Epithelial cell of proximal tubule (primary cell): ENCODE results near the gene MEF2C. TPM values are rescaled to one million over a fixed set of nuclear protein-coding genes. Genes with fewer than 3 reads are reported as not detected.

Experiments used
- DNase-seq: peaks from one replicate; pipeline ENCODE4 v3.0.0-alpha.2; 2011; ENCODE audit warnings: low read depth
- H3K4me3 ChIP-seq: 2 replicates; pipeline ENCODE4 v1.5.1; 2011; ENCODE audit warnings: low read depth, mild to moderate bottlenecking, low read length
- total RNA-seq: library from RNA; depleted of rRNA; stranded (reverse); fragments of >200 nt; gene quantifications from 2 replicates; pipeline ENCODE4 v1.2.3, GENCODE V29; 2015
- TF ChIP-seq, protein P1 (sequence below): conservative IDR thresholded peaks from 2 replicates; pipeline ENCODE4 v1.5.1; 2012; ENCODE audit warnings: low read depth, mild to moderate bottlenecking, low read length

Gene MEF2C
- total RNA-seq, 1 donor from 2014 or later = 6.3 TPM

DNA sequence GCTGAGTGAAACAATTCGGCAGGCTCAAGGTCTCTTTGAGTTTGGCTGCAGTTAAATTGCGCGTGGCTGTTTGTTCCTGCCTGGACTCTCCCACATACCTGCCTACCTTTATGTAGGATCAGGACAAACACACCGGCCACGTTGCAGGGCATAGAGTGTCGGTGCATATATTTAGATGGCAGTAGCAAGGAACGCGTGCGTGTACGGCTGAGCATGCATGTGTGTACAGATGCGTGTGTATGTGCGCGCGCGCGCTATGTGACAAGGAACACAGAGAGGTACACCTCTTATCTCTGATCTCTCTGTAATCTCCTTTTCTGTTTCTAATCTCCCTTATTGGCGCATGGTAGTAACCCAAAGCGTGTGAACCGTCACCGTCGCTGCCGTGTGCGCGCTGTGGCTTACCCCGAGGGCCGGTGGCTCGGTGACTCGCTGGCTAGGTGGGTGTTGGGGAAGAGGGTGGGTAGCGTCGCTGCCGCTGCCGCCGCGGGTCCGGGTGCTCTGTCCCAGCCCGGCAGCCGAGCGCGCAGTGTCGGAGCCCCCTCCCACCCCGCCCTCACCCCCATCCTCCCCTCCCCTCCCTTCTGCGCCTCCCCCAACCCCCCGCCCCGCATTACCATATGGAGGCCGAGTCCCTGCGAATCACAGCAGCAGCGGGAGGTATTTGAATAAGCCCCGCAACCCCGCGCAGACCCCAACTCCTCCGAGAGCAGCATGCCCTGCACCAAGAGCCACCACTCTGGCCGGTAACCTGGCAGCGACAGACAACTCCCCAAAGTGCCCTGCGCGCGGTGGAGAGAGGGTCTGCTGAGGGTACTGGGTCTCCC is 204.8 kb downstream of the MEF2C start:
- no peak overlapping the region for H3K4me3 ChIP-seq
- no peak for DNase-seq

DNA sequence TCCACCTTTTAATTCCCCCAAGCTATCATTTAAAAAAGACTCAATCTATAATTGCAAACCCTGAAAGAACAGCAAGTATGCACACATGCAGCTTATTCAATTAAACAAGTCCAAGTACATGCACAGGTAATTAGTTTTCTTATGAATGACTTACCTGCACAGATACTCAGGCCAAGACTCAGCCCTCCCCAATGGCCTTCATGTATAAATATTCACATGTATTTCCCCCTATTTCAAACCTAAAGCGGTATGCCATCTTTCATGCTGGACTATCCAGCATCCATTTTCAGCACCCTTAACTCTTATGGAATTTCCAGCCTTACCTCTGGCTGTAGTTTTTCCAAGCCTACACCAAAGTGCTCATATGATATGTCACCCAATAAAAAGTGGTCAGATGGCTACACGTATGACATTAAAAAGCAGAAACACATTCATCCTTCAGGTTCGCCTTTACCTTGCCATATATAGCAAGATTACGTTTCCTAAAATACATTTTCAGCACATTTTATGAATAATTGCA is 205.5 kb downstream of the MEF2C start:
- DNase-seq = no peak
- H3K4me3 ChIP-seq = no peak overlapping the region
- TF ChIP-seq, protein P1, sequence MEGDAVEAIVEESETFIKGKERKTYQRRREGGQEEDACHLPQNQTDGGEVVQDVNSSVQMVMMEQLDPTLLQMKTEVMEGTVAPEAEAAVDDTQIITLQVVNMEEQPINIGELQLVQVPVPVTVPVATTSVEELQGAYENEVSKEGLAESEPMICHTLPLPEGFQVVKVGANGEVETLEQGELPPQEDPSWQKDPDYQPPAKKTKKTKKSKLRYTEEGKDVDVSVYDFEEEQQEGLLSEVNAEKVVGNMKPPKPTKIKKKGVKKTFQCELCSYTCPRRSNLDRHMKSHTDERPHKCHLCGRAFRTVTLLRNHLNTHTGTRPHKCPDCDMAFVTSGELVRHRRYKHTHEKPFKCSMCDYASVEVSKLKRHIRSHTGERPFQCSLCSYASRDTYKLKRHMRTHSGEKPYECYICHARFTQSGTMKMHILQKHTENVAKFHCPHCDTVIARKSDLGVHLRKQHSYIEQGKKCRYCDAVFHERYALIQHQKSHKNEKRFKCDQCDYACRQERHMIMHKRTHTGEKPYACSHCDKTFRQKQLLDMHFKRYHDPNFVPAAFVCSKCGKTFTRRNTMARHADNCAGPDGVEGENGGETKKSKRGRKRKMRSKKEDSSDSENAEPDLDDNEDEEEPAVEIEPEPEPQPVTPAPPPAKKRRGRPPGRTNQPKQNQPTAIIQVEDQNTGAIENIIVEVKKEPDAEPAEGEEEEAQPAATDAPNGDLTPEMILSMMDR = no peak

More for the DNA sequence above, 204.8 kb downstream of the MEF2C start:
- TF ChIP-seq, protein P1 = no peak

DNA sequence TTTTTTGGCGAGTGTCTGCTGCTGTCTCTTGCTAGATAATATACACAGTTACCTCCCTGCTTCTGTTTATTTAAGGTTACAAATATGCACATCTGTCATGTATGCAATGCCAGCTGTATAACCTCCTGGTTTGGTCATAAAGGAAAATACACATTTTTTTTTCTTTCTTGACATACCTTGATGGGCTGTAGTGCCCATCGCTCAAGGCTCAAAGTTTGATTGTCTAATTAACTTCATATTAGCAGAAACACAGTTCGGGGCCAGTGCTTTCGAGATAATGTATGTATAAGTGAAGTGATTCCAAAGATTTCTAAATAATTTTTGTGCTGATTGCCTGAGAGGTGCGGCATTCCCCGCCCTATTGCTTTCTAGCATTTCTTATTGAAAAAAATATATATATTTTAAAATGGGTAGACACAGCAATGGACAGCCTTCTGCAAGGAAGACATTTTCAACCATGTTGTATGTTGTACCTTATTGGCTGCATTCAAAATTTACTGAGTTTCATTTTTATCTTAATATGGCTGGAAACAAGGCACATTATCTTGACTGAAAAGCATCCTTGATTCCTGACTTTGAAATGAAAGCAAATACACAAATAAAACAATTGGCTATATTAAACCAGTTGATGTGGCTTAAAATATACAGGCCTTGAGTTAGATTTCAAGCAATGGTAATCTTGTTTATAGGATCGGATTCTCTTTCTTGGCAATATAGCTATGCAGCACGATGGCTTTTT is 206.2 kb downstream of the MEF2C start:
- H3K4me3 ChIP-seq = no peak overlapping the region
- DNase-seq = no peak
- TF ChIP-seq, protein P1 = no peak

DNA sequence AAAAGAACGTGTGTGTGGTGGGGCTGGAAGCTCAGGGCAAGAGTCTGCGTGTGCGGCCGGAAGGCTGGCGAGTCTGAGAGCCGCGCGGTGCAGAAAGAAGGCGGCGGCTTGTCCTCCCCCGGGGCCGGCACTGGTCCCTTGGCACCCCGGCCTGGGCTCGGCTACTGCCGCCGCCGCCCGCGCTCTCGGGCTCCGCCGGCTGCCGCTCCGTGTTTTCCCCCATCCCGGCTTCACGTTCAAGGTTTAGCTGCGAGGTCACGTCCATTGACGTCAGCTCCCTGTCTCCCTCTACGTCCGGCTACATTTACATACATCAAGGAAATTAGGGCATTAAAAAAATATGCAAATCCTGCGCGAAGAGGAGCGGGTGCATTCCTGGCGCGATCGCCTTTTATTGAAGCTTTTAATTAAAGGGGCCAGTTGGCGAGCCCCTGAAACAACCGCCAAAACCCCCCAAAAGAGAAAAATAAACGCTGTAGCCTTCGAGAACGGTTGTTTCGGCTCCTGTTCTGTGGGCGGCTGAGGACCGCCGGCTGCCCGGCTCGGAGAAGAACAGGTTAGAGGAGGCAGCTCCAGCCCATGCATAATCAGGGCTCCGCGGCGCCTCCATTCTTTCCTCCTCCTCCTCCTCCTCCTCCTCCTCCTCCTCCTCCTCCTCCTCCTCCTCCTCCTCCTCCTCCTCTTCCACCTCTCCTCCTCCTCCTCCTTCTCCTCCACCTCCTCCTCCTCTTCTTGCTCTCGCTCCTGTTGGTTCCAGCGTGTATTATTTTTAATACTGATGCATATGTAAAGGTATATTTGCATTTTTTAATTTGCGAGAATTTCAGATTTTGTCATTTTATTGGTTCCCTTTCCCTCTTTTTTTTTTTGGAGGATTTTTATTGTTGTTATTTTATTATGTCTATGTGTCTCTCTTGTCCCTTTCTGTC is 207.0 kb downstream of the MEF2C start:
- H3K4me3 ChIP-seq = peak overlapping the region; percentile 4
- TF ChIP-seq, protein P1 = no peak
- DNase-seq = no peak

DNA sequence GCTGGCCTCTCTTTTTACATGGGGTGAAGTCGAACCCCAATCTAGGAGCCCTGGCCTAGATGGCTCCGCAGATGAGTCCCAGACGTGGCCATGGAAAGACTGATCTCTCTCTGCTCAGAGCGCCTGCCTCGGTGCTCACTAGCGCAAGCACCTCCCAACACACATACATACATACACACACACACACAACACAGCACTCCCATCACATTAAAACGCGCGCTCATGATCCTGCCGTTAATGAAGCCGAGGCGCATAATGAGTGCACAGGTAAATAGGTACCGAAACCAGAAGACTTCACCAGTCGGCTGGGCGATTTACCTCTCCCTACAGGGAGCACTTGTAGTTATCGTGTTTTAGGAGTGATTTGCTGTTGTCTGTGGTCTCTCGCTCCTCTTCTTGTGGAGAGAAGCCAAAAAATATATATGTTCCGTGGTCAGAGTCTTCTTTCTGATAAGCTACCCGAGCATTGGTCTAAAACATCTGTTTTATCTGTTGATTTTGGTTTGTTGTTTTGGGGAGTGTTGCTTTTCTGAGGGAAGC is 207.7 kb downstream of the MEF2C start:
- peak overlapping the region; percentile 35 for H3K4me3 ChIP-seq
- no peak for DNase-seq
- TF ChIP-seq, protein P1 = no peak
